ENCODE data around the gene TESPA1.

The TESPA1 gene

DNA sequence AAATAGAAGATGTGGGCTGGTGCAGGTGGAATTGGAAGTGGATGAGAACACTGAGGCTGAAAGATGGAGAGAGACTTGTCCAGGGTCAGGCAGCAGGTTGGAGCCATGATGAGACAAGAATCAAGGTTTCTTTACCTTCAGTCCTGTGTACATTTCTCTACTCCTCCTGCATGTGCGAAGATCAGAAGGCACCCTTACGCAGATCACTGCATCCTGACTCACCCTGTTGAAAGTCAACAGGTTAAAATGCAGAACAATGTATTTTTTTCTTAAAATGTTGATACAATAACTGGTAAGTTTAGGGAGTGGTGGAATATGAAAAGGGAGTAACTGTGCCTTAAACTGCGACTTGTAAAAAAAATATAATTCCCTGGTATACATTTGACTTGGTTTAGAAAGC, 47.8 kb downstream of the TESPA1 start:
- Histone ChIP-seq H3K27me3 (ENCODE audit: control insufficient read depth in 5 of 5, insufficient read depth in 4 of 5, low read length in 5 of 5) (no peaks in the 10 kb centered on the region), H3K9ac (ENCODE audit: low read length in 5 of 5) (no peak overlapping the region), H3K27ac (ENCODE audit: low read depth, low read length) (no peak overlapping the region), H3K4me1 (ENCODE audit: control insufficient read depth in 5 of 5, insufficient read depth in 5 of 5, low read length in 5 of 5) (no peaks in the 10 kb centered on the region), H3K36me3 (ENCODE audit: control insufficient read depth in 5 of 5, insufficient read depth in 5 of 5, low read length in 5 of 5) (no peaks in the 10 kb centered on the region), H3K4me3 (ENCODE audit: low read depth in 1 of 5, low read length in 5 of 5) (no peak overlapping the region), H3K9me3 (ENCODE audit: control insufficient read depth in 5 of 5, low read length in 5 of 5) (no peaks in the 10 kb centered on the region)

DNA sequence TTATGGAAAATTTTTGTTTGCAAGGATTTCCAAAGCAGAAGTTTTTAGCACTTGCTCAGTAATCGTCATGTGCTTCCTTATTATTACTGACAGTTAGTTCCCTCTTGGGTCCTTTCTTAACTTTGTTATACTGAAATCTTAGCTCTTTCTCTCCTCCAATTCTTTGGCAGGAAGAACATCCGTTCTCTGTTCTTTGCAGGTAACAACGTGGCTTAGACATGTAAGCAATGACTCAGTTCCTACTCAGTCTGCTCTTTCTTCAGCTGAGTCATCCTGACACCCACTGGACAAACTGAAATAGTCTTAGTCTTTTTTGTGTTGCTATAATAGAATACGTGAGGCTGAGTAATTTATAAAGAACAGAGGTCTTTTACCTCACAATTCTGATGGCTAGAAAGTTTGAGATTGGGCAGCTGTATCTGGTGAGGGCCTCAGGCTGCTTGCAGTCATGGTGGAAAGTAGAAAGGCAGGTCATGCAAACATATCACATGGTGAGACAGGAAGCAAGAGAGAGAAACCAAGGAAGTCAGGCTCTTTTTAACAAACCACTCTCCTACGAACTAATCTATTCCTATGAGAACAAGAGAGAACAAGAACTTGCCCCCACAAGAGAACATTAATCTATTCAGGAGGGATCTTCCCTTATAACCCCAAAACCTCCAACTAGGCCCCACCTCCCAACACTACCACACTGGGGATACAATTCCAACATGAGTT, 49.2 kb downstream of the TESPA1 start:
- H3K27me3 ChIP-seq (ENCODE audit: control insufficient read depth in 5 of 5, insufficient read depth in 4 of 5, low read length in 5 of 5): no peaks in the 10 kb centered on the region
- H3K9ac ChIP-seq (ENCODE audit: low read length in 5 of 5): no peak overlapping the region
- peaks cover 0 to 2% (median under 1%) of the 10 kb centered on the region in 5 donors for H3K9me3 ChIP-seq (ENCODE audit: control insufficient read depth in 5 of 5, low read length in 5 of 5)
- H3K36me3 ChIP-seq (ENCODE audit: control insufficient read depth in 5 of 5, insufficient read depth in 5 of 5, low read length in 5 of 5): no peaks in the 10 kb centered on the region
- H3K4me3 ChIP-seq (ENCODE audit: low read depth in 1 of 5, low read length in 5 of 5): no peak overlapping the region
- no peaks in the 10 kb centered on the region for H3K4me1 ChIP-seq (ENCODE audit: control insufficient read depth in 5 of 5, insufficient read depth in 5 of 5, low read length in 5 of 5)
- no peak overlapping the region for H3K27ac ChIP-seq (ENCODE audit: low read depth, low read length)

DNA sequence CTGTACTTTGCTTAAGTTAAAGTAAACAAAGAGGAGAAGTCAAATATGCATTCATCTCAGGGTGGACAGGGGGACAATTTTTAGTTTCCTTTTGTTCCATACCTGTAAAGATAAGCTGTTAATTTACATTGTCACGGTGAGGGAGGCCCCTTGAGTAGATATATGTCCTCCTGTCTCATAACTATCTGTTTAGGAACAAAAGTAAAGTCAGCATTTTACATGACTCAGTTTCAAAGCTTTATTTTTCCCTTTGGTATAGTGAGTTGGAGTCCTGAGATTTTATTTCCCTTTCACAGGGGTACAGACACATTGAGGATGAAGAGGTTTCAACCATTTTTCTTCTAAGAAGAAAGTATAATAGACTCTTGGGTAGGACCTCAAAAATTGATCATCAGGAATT, 50.1 kb downstream of the TESPA1 start:
- Histone ChIP-seq H3K9me3 (ENCODE audit: control insufficient read depth in 5 of 5, low read length in 5 of 5) (peaks cover 0 to 12% (median 10%) of the 10 kb centered on the region in 5 donors), H3K36me3 (ENCODE audit: control insufficient read depth in 5 of 5, insufficient read depth in 5 of 5, low read length in 5 of 5) (no peaks in the 10 kb centered on the region), H3K9ac (ENCODE audit: low read length in 5 of 5) (no peak overlapping the region), H3K27me3 (ENCODE audit: control insufficient read depth in 5 of 5, insufficient read depth in 4 of 5, low read length in 5 of 5) (no peaks in the 10 kb centered on the region), H3K4me3 (ENCODE audit: low read depth in 1 of 5, low read length in 5 of 5) (no peak overlapping the region), H3K4me1 (ENCODE audit: control insufficient read depth in 5 of 5, insufficient read depth in 5 of 5, low read length in 5 of 5) (no peaks in the 10 kb centered on the region), H3K27ac (ENCODE audit: low read depth, low read length) (no peak overlapping the region)

DNA sequence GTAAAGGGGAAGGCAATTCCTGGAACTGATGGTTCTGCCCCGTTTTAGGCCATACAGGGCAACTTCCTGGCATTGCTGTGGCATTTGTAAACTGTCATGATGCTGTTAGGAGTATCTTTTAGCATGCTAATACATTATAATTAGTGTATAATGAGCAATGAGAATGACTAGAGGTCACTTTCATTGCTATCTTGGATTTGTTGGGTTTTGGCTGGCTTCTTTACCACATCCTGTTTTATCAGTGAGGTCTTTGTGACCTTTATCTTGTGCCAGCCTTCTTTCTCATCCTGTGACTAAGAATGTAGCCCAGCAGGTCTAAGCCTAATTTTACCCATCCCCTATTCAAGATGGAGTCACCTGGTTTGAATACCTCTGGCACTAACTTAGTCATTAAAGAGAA, 51.2 kb downstream of the TESPA1 start:
- no peak overlapping the region for H3K9ac ChIP-seq (ENCODE audit: low read length in 5 of 5)
- no peaks in the 10 kb centered on the region for H3K27me3 ChIP-seq (ENCODE audit: control insufficient read depth in 5 of 5, insufficient read depth in 4 of 5, low read length in 5 of 5)
- no peak overlapping the region for H3K27ac ChIP-seq (ENCODE audit: low read depth, low read length)
- no peak overlapping the region for H3K4me3 ChIP-seq (ENCODE audit: low read depth in 1 of 5, low read length in 5 of 5)
- H3K36me3 ChIP-seq (ENCODE audit: control insufficient read depth in 5 of 5, insufficient read depth in 5 of 5, low read length in 5 of 5): no peaks in the 10 kb centered on the region
- peaks cover 0 to 12% (median 11%) of the 10 kb centered on the region in 5 donors for H3K9me3 ChIP-seq (ENCODE audit: control insufficient read depth in 5 of 5, low read length in 5 of 5)
- no peaks in the 10 kb centered on the region for H3K4me1 ChIP-seq (ENCODE audit: control insufficient read depth in 5 of 5, insufficient read depth in 5 of 5, low read length in 5 of 5)

DNA sequence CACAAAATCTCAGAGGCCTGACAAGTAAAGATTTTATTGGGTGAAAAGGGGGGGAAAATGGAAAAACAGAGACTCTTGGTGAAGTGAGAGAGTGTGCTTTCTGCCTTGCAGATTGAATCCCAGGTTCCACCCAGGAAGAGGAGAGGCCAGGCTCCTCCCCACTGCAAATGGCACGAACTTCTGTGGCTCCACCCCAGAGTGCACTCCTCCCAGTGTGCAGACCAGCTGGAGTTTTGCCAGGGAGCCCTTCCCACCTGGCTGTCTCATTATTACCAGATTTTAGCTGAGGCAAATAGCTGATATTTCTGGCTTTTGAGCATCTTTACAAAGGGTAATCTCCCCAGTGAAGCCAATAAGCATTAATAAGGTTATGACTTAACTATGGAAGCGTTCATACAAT, 51.9 kb downstream of the TESPA1 start:
- H3K27ac ChIP-seq (ENCODE audit: low read depth, low read length): no peak overlapping the region
- no peaks in the 10 kb centered on the region for H3K27me3 ChIP-seq (ENCODE audit: control insufficient read depth in 5 of 5, insufficient read depth in 4 of 5, low read length in 5 of 5)
- no peak overlapping the region for H3K9ac ChIP-seq (ENCODE audit: low read length in 5 of 5)
- no peaks in the 10 kb centered on the region for H3K4me1 ChIP-seq (ENCODE audit: control insufficient read depth in 5 of 5, insufficient read depth in 5 of 5, low read length in 5 of 5)
- H3K9me3 ChIP-seq (ENCODE audit: control insufficient read depth in 5 of 5, low read length in 5 of 5): peaks cover 0 to 12% (median 11%) of the 10 kb centered on the region in 5 donors
- no peaks in the 10 kb centered on the region for H3K36me3 ChIP-seq (ENCODE audit: control insufficient read depth in 5 of 5, insufficient read depth in 5 of 5, low read length in 5 of 5)
- no peak overlapping the region for H3K4me3 ChIP-seq (ENCODE audit: low read depth in 1 of 5, low read length in 5 of 5)

DNA sequence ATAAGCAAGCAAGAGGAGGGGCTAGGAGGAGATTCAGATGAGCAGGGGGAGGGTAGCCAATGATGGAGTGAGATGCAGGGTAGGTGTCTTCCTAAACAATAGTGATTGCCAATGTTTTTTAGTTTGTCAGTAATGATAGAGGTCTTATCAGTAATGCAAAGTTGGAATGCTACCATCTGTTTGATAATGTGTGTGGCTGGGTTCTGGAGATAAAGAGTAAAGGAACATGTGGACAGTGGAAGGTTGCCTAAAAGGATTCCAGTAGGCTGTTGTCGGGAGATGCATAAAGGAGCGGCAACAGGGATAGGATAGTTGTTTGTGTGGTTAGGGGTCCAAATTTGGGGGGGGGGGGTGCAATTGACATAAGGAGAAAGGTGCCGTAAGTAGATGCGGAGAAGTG, 52.5 kb downstream of the TESPA1 start:
- Histone ChIP-seq H3K27ac (ENCODE audit: low read depth, low read length) (no peak overlapping the region), H3K9me3 (ENCODE audit: control insufficient read depth in 5 of 5, low read length in 5 of 5) (peaks cover 0 to 12% (median 11%) of the 10 kb centered on the region in 5 donors), H3K9ac (ENCODE audit: low read length in 5 of 5) (no peak overlapping the region), H3K4me3 (ENCODE audit: low read depth in 1 of 5, low read length in 5 of 5) (no peak overlapping the region), H3K4me1 (ENCODE audit: control insufficient read depth in 5 of 5, insufficient read depth in 5 of 5, low read length in 5 of 5) (no peaks in the 10 kb centered on the region), H3K36me3 (ENCODE audit: control insufficient read depth in 5 of 5, insufficient read depth in 5 of 5, low read length in 5 of 5) (no peaks in the 10 kb centered on the region), H3K27me3 (ENCODE audit: control insufficient read depth in 5 of 5, insufficient read depth in 4 of 5, low read length in 5 of 5) (no peaks in the 10 kb centered on the region)

DNA sequence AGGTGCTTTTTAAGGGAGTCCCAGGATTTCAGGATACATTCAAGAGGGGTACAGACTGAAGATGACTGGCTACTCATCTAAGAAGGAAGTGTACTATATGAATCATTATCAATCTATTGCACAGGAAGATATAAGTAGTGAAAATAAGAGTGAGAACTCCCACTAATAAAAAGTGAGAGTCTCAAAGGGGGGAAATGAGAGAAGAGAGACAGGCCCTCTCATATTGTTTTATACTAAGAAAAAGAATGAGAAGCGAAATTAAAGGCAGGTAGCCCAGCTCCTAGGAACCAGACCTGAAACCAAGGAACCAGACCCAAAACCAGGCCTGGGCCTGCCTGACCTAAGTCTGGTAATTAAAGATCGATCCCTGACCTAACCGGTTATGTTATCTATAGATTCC, 54.6 kb downstream of the TESPA1 start:
- H3K27ac ChIP-seq (ENCODE audit: low read depth, low read length): no peak overlapping the region
- no peak overlapping the region for H3K4me3 ChIP-seq (ENCODE audit: low read depth in 1 of 5, low read length in 5 of 5)
- no peak overlapping the region for H3K9ac ChIP-seq (ENCODE audit: low read length in 5 of 5)
- no peaks in the 10 kb centered on the region for H3K27me3 ChIP-seq (ENCODE audit: control insufficient read depth in 5 of 5, insufficient read depth in 4 of 5, low read length in 5 of 5)
- H3K4me1 ChIP-seq (ENCODE audit: control insufficient read depth in 5 of 5, insufficient read depth in 5 of 5, low read length in 5 of 5): no peaks in the 10 kb centered on the region
- H3K36me3 ChIP-seq (ENCODE audit: control insufficient read depth in 5 of 5, insufficient read depth in 5 of 5, low read length in 5 of 5): no peaks in the 10 kb centered on the region
- H3K9me3 ChIP-seq (ENCODE audit: control insufficient read depth in 5 of 5, low read length in 5 of 5): peaks cover 0 to 12% (median 11%) of the 10 kb centered on the region in 5 donors

DNA sequence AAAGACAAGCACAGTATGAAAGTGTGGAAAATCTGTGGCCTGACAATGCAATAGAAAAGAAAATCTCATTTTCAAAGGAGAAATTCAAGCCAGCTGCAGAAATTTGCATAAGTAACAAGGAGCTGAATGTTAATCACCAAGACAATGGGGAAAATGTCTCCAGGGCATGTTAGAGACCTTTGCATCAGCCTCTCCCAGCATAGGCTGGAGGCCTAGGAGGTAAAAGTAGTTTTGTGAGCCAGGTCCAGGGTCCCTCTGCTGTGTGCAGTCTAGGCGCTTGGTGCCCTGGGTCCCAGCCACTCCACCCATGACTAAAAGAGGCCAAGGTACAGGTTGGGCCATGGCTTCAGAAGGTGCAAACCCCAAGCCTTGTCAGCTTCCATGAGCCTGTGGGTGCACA, 58.3 kb downstream of the TESPA1 start:
- Histone ChIP-seq H3K4me1 (ENCODE audit: control insufficient read depth in 5 of 5, insufficient read depth in 5 of 5, low read length in 5 of 5) (no peaks in the 10 kb centered on the region), H3K9me3 (ENCODE audit: control insufficient read depth in 5 of 5, low read length in 5 of 5) (peaks cover 0 to 12% (median 11%) of the 10 kb centered on the region in 5 donors), H3K36me3 (ENCODE audit: control insufficient read depth in 5 of 5, insufficient read depth in 5 of 5, low read length in 5 of 5) (no peaks in the 10 kb centered on the region), H3K9ac (ENCODE audit: low read length in 5 of 5) (no peak overlapping the region), H3K27ac (ENCODE audit: low read depth, low read length) (no peak overlapping the region), H3K4me3 (ENCODE audit: low read depth in 1 of 5, low read length in 5 of 5) (no peak overlapping the region), H3K27me3 (ENCODE audit: control insufficient read depth in 5 of 5, insufficient read depth in 4 of 5, low read length in 5 of 5) (no peaks in the 10 kb centered on the region)

DNA sequence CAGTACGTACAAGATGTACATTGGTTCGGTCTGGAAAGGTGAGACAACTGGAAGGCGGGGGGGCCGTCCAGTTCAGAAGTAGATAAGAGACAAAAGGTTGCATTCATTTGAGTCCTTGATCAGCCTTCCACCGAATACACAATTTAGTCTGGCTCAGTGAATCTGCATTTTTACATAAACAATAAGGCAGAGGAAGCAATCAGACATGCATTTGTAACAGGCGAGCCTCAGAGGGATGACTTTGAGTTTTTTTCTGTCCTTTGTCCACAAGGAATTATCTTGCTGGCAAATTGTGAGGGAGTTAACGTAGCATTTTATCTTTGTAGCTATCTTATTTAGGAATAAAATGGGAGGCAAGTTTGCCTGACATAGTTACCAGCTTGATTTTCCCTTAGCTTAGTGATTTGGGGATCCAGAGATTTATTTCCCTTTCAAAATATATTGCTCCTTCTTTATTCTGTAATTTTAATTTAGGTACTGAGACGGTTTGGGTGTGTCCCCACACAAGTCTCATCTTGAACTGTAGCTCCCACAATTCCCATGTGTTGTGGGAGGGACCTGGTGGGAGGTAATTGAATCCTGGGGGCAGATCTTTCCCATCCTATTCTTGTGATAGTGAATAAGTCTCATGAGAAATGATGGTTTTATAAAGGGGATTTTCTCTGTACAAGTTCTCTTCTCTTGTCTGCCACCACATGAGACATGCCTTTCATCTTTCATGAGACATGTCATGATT, 59.4 kb downstream of the TESPA1 start:
- H3K27me3 ChIP-seq (ENCODE audit: control insufficient read depth in 5 of 5, insufficient read depth in 4 of 5, low read length in 5 of 5): no peaks in the 10 kb centered on the region
- no peaks in the 10 kb centered on the region for H3K36me3 ChIP-seq (ENCODE audit: control insufficient read depth in 5 of 5, insufficient read depth in 5 of 5, low read length in 5 of 5)
- H3K4me1 ChIP-seq (ENCODE audit: control insufficient read depth in 5 of 5, insufficient read depth in 5 of 5, low read length in 5 of 5): no peaks in the 10 kb centered on the region
- peaks cover 0 to 8% (median 7%) of the 10 kb centered on the region in 5 donors for H3K9me3 ChIP-seq (ENCODE audit: control insufficient read depth in 5 of 5, low read length in 5 of 5)
- no peak overlapping the region for H3K4me3 ChIP-seq (ENCODE audit: low read depth in 1 of 5, low read length in 5 of 5)
- H3K27ac ChIP-seq (ENCODE audit: low read depth, low read length): no peak overlapping the region
- H3K9ac ChIP-seq (ENCODE audit: low read length in 5 of 5): no peak overlapping the region

DNA sequence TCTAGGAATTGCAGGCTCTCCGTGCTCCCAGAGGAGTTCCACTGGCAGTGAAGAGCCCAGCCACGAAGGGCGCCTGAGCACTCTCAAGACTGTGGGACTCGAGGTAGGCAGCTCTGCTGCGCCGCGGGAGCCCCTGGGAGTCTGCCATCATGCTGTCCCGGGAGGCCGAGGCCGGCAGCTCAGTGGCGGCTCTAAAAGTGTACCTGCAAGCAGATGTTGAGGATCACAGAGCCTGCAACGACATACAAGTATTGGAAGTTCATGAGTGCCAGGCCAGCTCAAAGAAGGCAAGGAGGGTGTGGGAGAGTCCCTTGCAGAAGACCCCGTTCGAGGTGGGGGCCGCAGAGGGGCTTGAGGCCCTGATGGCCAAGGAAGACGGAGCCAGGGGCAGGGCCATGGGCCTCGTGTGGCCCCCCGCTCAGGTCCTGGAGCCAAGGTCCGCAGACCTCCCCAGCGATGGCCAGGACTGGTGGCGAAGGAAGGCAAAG, 67.5 kb downstream of the TESPA1 start:
- Histone ChIP-seq H3K4me3 (ENCODE audit: low read depth in 1 of 5, low read length in 5 of 5) (no peak overlapping the region), H3K4me1 (ENCODE audit: control insufficient read depth in 5 of 5, insufficient read depth in 5 of 5, low read length in 5 of 5) (no peaks in the 10 kb centered on the region)

More for the DNA sequence above, 67.5 kb downstream of the TESPA1 start:
- no peak overlapping the region for H3K27ac ChIP-seq (ENCODE audit: low read depth, low read length)
- H3K9ac ChIP-seq (ENCODE audit: low read length in 5 of 5): no peak overlapping the region
- H3K36me3 ChIP-seq (ENCODE audit: control insufficient read depth in 5 of 5, insufficient read depth in 5 of 5, low read length in 5 of 5): no peaks in the 10 kb centered on the region
- H3K9me3 ChIP-seq (ENCODE audit: control insufficient read depth in 5 of 5, low read length in 5 of 5): no peaks in the 10 kb centered on the region
- no peaks in the 10 kb centered on the region for H3K27me3 ChIP-seq (ENCODE audit: control insufficient read depth in 5 of 5, insufficient read depth in 4 of 5, low read length in 5 of 5)
